Type B pancreatic cell (in vitro differentiated cells): ENCODE results near the gene DENND4A. TPM values are rescaled to one million over a fixed set of nuclear protein-coding genes. Genes with fewer than 3 reads are reported as not detected.

Source experiments
- DNase-seq: peaks from one replicate; pipeline ENCODE4 v3.0.0; 2021; ENCODE audit warnings: mixed read lengths; ENCODE audit not compliant: unreplicated experiment; ENCODE audit errors: extremely low spot score
- H3K27ac Mint-ChIP-seq: 2 replicates; pipeline ENCODE4 v1.8.0; 2021; ENCODE audit warnings: mild to moderate bottlenecking, mixed read lengths
- H3K27me3 Mint-ChIP-seq: 2 replicates; pipeline ENCODE4 v1.8.0; 2021; ENCODE audit warnings: mixed read lengths
- H3K36me3 Mint-ChIP-seq: 2 replicates; pipeline ENCODE4 v1.8.0; 2021; ENCODE audit warnings: mixed read lengths
- H3K4me1 Mint-ChIP-seq: one replicate; pipeline ENCODE4 v1.8.0; 2021; ENCODE audit warnings: mixed read lengths; ENCODE audit not compliant: unreplicated experiment
- H3K4me3 Mint-ChIP-seq: 2 replicates; pipeline ENCODE4 v1.8.0; 2021; ENCODE audit warnings: mild to moderate bottlenecking, mixed read lengths
- H3K9me3 Mint-ChIP-seq: 2 replicates; pipeline ENCODE4 v1.8.0; 2021; ENCODE audit warnings: mixed read lengths
- total RNA-seq: library from RNA; stranded (reverse); gene quantifications from 2 replicates; pipeline ENCODE4 v1.2.1, GENCODE V29; 2021; ENCODE audit warnings: low replicate concordance
- TF ChIP-seq, protein P1 (sequence below): fragments of 200-600 bp; sonication (generic); conservative IDR thresholded peaks from 2 replicates; pipeline ENCODE4 v1.5.0; 2021; ENCODE audit warnings: antibody characterized with exemption, mild to moderate bottlenecking

DENND4A gene
- total RNA-seq, 1 donor from 2014 or later, result 13.4 TPM

DNA sequence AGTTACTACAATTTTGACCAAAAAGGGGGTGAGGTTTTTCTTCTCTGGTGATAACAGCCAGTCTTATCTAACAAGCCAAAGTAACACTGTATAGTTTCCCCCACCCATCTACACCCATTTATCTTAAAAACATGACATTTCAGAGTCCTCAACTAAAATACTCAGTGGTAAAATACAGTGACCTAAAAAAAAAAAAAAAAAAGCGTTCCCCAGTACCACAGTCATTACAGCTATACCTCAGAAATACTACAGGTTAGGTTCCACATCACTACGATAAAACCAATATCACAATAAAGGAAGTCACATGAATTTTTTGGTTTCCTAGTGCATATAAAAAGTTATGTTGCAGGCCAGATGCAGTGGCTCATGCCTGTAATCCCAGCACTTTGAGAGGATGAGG is 13.8 kb downstream of the DENND4A start:
- no peak overlapping the region for H3K4me3 Mint-ChIP-seq
- H3K9me3 Mint-ChIP-seq, result no peaks in the 10 kb centered on the region
- H3K36me3 Mint-ChIP-seq, result peaks cover 4% of the 10 kb centered on the region
- H3K4me1 Mint-ChIP-seq, result no peaks in the 10 kb centered on the region
- DNase-seq, result no peak
- TF ChIP-seq, protein P1, sequence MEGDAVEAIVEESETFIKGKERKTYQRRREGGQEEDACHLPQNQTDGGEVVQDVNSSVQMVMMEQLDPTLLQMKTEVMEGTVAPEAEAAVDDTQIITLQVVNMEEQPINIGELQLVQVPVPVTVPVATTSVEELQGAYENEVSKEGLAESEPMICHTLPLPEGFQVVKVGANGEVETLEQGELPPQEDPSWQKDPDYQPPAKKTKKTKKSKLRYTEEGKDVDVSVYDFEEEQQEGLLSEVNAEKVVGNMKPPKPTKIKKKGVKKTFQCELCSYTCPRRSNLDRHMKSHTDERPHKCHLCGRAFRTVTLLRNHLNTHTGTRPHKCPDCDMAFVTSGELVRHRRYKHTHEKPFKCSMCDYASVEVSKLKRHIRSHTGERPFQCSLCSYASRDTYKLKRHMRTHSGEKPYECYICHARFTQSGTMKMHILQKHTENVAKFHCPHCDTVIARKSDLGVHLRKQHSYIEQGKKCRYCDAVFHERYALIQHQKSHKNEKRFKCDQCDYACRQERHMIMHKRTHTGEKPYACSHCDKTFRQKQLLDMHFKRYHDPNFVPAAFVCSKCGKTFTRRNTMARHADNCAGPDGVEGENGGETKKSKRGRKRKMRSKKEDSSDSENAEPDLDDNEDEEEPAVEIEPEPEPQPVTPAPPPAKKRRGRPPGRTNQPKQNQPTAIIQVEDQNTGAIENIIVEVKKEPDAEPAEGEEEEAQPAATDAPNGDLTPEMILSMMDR, result no peak
- H3K27ac Mint-ChIP-seq, result no peak overlapping the region
- no peaks in the 10 kb centered on the region for H3K27me3 Mint-ChIP-seq

DNA sequence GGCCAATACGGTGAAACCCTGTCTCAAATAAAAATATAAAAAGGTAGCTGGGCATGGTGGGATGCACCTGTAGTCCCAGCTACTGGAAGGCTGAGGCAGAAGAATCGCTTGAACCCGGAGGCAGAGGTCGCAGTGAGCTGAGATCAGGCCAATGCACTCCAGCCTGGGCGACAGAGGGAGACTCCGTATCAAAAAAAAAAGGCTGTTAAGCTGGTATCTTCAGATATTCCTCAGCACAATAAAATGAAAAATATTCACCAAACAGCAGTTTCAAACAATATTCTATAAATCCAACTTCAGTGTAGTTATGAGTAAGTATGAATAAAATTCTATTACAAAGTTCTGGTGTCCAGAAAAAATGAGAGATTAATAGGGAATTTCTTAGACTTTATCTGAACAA is 14.2 kb downstream of the DENND4A start:
- H3K27ac Mint-ChIP-seq, result no peak overlapping the region
- no peaks in the 10 kb centered on the region for H3K4me1 Mint-ChIP-seq
- H3K9me3 Mint-ChIP-seq, result no peaks in the 10 kb centered on the region
- no peak for DNase-seq
- H3K36me3 Mint-ChIP-seq, result peaks cover 4% of the 10 kb centered on the region
- TF ChIP-seq, protein P1, result no peak
- H3K27me3 Mint-ChIP-seq, result no peaks in the 10 kb centered on the region
- no peak overlapping the region for H3K4me3 Mint-ChIP-seq

DNA sequence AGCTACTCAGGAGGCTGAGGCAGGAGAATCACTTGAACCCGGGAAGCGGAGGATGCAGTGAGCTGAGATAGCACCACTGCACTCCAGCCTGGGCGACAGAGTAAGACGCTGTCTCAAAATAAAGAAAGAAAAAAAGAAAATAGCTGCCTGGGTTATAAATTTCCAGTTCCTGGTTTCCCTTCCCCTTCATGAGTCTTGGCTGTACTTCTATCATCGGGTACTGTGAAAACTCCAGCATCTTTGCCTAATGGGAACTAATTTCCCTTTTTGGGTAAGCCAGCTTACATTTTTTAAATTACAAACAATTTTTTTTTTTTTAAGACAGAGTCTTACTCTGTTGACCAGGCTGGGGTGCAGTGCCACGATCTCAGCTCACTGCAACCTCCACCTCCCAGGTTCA is 15.0 kb downstream of the DENND4A start:
- no peaks in the 10 kb centered on the region for H3K9me3 Mint-ChIP-seq
- peaks cover 4% of the 10 kb centered on the region for H3K36me3 Mint-ChIP-seq
- H3K4me3 Mint-ChIP-seq, result no peak overlapping the region
- no peak overlapping the region for H3K27ac Mint-ChIP-seq
- H3K4me1 Mint-ChIP-seq, result no peaks in the 10 kb centered on the region
- TF ChIP-seq, protein P1, result no peak
- DNase-seq, result no peak
- no peaks in the 10 kb centered on the region for H3K27me3 Mint-ChIP-seq

DNA sequence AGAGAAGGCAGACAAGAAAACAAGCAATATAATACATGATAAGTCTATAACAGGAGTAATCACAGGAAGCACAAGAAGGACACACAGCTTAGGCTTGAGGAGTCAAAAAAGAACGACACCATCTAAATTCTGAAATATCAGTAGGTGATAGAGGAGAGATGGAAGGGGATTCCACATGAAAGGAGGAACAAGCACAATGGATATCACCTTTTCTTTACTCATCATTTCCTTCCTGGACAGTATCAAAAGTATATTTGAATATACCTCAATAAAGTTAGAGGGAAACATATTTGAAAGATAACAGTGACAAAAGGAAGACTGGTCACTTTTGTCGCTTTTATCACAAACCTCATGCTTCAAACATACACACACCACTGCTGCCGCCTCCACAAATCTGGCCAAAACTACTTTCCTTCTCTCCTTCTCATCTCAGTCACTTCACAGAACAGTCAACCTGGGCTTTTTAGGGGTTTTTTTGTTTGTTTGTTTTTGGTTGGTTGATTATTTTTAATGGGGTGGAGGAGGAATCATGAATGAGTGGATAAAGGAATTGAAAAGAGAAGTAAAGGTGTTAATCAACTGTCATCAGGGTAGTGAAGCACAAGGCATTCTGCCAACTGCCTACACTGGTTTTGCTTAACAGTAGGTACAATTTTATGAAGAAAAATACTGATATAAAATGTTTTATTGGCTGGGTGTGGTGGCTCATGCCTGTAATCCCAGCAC is 18.5 kb downstream of the DENND4A start:
- Mint-ChIP-seq H3K4me3 (no peak overlapping the region), H3K4me1 (no peaks in the 10 kb centered on the region), H3K27me3 (no peaks in the 10 kb centered on the region), H3K9me3 (no peaks in the 10 kb centered on the region), H3K36me3 (peaks cover 4% of the 10 kb centered on the region), H3K27ac (no peak overlapping the region)
- DNase-seq, result no peak
- TF ChIP-seq, protein P1, result no peak

DNA sequence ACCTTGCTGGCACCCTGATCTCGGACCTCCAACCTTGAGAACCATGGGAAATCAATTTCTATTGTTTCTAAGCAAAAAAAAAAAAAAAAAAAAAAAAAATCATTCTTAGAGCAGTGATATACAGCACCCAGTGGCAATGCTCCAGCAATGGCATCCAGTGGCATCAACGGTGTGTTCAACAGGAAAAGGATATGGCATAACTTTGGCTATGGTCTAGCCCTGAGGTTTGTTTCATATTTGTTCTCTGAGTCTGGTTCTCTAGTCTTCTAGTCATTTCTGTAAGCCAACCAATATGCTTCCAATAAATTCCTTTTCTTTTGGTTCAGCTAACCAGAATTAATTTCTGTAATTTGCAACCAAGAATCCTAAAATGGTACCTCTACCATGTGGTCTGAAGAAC is 19.2 kb downstream of the DENND4A start:
- peaks cover 4% of the 10 kb centered on the region for H3K36me3 Mint-ChIP-seq
- TF ChIP-seq, protein P1, result no peak
- no peaks in the 10 kb centered on the region for H3K27me3 Mint-ChIP-seq
- H3K4me3 Mint-ChIP-seq, result no peak overlapping the region
- no peaks in the 10 kb centered on the region for H3K9me3 Mint-ChIP-seq
- H3K27ac Mint-ChIP-seq, result no peak overlapping the region
- DNase-seq, result no peak
- no peaks in the 10 kb centered on the region for H3K4me1 Mint-ChIP-seq
